GM12801 (cell line): ENCODE results near the gene CNTNAP1.

Experiments
- CTCF ChIP-seq: IDR thresholded peaks from one replicate; pipeline ENCODE4 v1.5.1; 2011; ENCODE audit warnings: control low read depth; ENCODE audit not compliant: insufficient read length; ENCODE audit errors: extremely low read depth

Gene CNTNAP1

GRCh38 chr17:42677921-42678781 is 4.2 kb upstream of the CNTNAP1 start:
- TF ChIP-seq CTCF: no peak

- TF ChIP-seq CTCF: no peak
Measured at GRCh38 chr17:42678951-42679491, 3.3 kb upstream of the CNTNAP1 start.

GRCh38 chr17:42679492-42680330 is 2.6 kb upstream of the CNTNAP1 start:
- no peak for TF ChIP-seq CTCF

GRCh38 chr17:42680331-42680808 is 2.0 kb upstream of the CNTNAP1 start:
- no peak for TF ChIP-seq CTCF

- TF ChIP-seq CTCF: no peak
Measured at GRCh38 chr17:42682722-42683403, 532 bp downstream of the CNTNAP1 start.

GRCh38 chr17:42683407-42684034 is 1.2 kb downstream of the CNTNAP1 start:
- TF ChIP-seq CTCF: no peak
